Measurements from ENCODE around the gene RIN2.

RIN2 gene

DNA sequence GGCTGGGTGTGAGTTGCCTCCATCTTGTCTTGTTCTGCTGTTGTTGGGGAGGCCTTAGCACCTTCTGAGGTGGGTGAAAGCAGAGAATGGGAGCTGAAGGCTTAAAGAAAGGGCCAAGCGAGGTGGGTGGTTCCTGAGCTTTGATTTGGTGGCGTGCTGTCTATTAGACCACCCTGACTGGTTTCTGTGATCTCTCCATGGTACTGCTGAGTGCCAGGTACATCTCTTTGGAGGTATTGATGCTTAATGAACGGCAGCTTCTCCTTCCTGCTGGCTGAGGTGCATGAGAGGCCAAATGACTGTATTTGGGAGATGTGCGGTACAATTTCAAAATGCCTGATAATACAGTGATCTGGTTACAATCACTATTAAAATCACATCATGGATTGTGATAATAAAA, 15.4 kb downstream of the RIN2 start:
- no peak for DNase-seq (ENCODE audit: low spot score)
- TF ChIP-seq CTCF (IDR thresholded peaks at IDR 0.05; ENCODE audit: borderline replicate concordance, control extremely low read depth, extremely low read depth, insufficient read depth, missing control alignments): no peak
- in situ Hi-C loops (cut with MboI; ENCODE audit: low sequenced_read_pairs, unreplicated experiment): no loop called here

- no peak for TF ChIP-seq CTCF (IDR thresholded peaks at IDR 0.05; ENCODE audit: borderline replicate concordance, control extremely low read depth, extremely low read depth, insufficient read depth, missing control alignments)
- in situ Hi-C loops (cut with MboI; ENCODE audit: low sequenced_read_pairs, unreplicated experiment): no loop called here
- DNase-seq (ENCODE audit: low spot score): no peak
Observed at GRCh38 chr20:19774135-19774933, 16.3 kb downstream of the RIN2 start.

- DNase-seq (ENCODE audit: low spot score): no peak
- in situ Hi-C loops (cut with MboI; ENCODE audit: low sequenced_read_pairs, unreplicated experiment): no loop called here
- TF ChIP-seq CTCF (IDR thresholded peaks at IDR 0.05; ENCODE audit: borderline replicate concordance, control extremely low read depth, extremely low read depth, insufficient read depth, missing control alignments): no peak
Observed at GRCh38 chr20:19775353-19776253, 17.5 kb downstream of the RIN2 start.

- no peak for TF ChIP-seq CTCF (IDR thresholded peaks at IDR 0.05; ENCODE audit: borderline replicate concordance, control extremely low read depth, extremely low read depth, insufficient read depth, missing control alignments)
- in situ Hi-C loops (cut with MboI; ENCODE audit: low sequenced_read_pairs, unreplicated experiment): no loop called here
- no peak for DNase-seq (ENCODE audit: low spot score)
Observed at GRCh38 chr20:19777315-19777714, 19.3 kb downstream of the RIN2 start.

DNA sequence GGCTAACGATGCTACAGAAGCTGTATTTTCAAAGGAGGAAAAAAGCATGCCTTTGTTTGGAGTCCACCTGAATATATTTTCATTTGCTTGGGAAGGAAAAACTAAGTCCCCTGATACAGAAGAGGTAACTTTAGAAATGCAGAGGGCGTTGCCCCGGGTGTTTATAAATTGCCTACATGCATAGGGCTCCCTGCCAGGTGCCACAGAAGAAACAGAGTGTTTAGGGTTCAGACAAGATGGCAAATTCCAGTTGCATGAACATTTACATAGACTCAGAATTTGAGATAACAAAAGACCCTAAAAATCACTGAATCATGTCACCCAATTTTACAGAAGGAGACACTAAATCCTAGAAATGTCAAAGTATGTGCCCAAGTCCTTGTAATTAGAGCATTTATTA, 19.9 kb downstream of the RIN2 start:
- in situ Hi-C loops (cut with MboI; ENCODE audit: low sequenced_read_pairs, unreplicated experiment): no loop called here
- DNase-seq (ENCODE audit: low spot score): no peak
- no peak for TF ChIP-seq CTCF (IDR thresholded peaks at IDR 0.05; ENCODE audit: borderline replicate concordance, control extremely low read depth, extremely low read depth, insufficient read depth, missing control alignments)

- in situ Hi-C loops (cut with MboI; ENCODE audit: low sequenced_read_pairs, unreplicated experiment): no loop called here
- no peak for TF ChIP-seq CTCF (IDR thresholded peaks at IDR 0.05; ENCODE audit: borderline replicate concordance, control extremely low read depth, extremely low read depth, insufficient read depth, missing control alignments)
- DNase-seq (ENCODE audit: low spot score): no peak
Observed at GRCh38 chr20:19778404-19778803, 20.3 kb downstream of the RIN2 start.

Measured in GM13976 (cell line).